GM18858 (cell line): ENCODE data around the gene KRTAP8-1.

Source experiments
- ATAC-seq: cut with Tn5 transposase; IDR thresholded peaks from one replicate; pipeline ENCODE4 v1.9.1; 2021; ENCODE audit not compliant: unreplicated experiment

The KRTAP8-1 gene

DNA sequence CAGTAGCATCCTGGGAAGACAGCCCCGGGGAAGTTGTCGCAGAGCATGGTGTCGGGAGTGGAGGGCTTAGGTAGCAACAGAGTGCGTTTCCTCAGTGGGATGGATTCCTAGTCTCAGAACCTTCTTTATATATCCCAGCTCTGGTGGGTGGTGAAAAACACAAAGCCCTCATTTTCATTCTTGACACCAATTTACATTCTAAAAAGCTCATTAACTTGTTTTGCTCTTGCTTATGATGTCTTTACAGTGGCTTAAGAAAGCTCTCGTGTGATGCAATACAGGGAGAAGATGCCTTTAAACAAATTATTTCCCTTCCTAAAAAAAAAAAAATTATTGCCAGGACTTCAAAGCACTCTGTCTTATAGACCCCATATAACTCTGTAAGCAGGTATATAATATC is at the start of gene KRTAP8-1:
KRTAP8-1 (minus strand) TSS at position 101 of the 400 bp plus-strand sequence; CDS start at position 47, 54 bp downstream.
- no peak for ATAC-seq

DNA sequence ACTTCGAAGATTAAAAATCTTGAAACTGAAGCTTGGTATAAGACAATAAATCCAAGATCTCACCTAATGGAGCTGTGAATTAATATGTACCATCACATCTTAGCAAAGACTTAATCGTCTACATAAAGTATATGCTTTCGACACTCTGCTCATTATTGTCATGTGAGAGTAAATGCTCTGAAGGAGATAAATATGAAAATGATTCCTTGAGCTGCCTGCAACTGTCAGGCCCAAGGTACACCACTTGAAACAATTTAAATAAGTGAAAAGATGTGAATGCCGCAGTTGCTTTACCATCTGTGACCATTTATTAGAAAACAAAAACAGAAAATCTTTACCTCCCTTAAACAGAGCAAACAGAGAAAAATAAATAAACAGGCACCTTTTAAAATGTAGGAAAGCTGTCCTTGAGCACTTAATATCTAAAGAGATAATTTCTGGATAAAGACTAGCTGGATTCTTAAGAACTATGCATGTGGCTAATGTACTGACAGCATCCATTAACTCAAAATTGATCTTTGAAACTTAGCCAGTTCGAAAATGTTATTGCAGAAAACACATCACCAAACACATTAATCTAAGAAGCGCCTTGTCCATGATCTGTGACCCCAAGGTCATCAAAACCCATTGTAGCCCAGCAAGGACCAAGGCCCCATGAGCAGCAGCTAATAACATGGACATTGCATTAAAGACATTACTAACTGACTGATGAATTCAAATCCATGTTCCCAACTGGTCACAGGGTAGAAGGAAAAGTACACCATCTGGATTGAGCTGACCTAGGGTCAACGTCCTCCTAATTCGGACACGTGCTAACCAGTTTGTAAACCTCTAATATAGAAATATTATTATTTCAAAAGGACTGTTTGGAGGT is 34.8 kb upstream of the KRTAP8-1 start:
- no peak for ATAC-seq

- ATAC-seq: no peak
Observed at GRCh38 chr21:30842990-30843389, 29.9 kb upstream of the KRTAP8-1 start.

- no peak for ATAC-seq
Observed at GRCh38 chr21:30839304-30839703, 26.2 kb upstream of the KRTAP8-1 start.

GRCh38 chr21:30838536-30838935 is 25.5 kb upstream of the KRTAP8-1 start:
- ATAC-seq: no peak

DNA sequence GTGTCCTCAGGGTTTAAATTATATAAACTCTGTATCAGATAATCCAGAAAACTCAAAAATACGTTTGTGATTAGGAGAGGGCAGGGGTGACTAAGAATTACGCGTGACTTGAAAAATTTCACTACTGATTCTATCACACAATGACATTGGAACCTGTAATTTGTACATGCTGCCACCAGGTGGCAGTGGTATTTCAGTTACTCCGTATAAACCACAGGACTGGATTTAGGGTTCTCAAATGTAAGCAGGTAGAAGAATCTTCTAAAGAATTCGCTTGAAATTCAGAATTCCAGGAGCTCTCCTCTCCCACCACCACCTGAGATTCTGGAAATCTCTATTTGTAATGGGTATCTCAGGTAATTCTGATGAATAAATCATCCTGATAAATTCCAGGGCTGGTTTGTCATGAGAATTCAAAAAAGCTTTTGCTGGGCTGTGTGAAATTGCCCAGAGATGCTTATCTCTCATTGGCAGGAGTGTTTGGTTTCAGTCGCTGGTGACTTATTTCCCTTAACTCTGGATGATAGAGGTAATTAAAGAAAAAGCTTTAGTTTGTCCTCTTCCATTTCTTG is 18.2 kb upstream of the KRTAP8-1 start:
- ATAC-seq: no peak

DNA sequence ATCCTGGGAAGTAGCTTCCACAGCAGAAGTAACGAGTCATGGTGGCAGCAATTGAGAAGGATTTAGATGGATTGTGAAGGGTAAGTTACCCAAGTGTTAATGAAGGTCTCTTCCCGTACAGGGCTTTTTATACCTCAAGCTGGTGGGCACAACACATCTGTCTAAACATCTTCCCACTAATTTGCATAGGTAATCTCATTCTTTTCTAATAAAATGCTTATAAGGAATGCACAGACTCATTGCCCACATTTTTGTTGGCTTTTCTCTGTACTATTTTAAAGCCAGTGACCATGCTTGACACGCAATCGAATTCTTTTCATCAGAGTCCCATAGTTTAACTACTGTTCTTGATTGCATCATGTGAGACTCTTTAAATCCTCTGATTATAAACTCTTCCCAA is 16.6 kb upstream of the KRTAP8-1 start, which contains the start of gene KRTAP7-1:
KRTAP7-1 (minus strand) TSS at position 101 of the 400 bp plus-strand sequence; CDS start at position 40, 61 bp downstream.
- no peak for ATAC-seq

GRCh38 chr21:30818837-30819610 is 6.0 kb upstream of the KRTAP8-1 start:
- no peak for ATAC-seq

GRCh38 chr21:30800605-30801004 is 12.5 kb downstream of the KRTAP8-1 start:
- ATAC-seq: no peak

GRCh38 chr21:30793581-30794314 is 19.3 kb downstream of the KRTAP8-1 start:
- ATAC-seq: no peak

DNA sequence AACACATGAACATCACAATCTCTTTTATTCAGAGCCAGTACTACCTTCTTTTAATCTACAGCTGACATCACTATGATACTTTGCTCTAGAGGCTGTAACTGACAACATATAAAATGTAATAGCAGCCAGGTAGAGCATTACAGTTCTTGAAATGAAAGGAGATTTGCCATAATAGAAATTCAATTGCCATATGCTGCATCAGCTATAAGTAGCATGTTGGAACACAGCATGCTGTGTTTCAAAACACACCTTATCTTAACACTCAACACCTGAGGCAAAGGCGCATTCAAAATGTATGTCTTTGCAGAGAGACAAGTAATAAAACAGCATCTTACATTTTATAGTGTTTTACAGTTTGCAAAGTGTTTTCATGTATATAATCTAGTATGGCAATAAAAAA is 33.8 kb downstream of the KRTAP8-1 start:
- ATAC-seq: no peak

DNA sequence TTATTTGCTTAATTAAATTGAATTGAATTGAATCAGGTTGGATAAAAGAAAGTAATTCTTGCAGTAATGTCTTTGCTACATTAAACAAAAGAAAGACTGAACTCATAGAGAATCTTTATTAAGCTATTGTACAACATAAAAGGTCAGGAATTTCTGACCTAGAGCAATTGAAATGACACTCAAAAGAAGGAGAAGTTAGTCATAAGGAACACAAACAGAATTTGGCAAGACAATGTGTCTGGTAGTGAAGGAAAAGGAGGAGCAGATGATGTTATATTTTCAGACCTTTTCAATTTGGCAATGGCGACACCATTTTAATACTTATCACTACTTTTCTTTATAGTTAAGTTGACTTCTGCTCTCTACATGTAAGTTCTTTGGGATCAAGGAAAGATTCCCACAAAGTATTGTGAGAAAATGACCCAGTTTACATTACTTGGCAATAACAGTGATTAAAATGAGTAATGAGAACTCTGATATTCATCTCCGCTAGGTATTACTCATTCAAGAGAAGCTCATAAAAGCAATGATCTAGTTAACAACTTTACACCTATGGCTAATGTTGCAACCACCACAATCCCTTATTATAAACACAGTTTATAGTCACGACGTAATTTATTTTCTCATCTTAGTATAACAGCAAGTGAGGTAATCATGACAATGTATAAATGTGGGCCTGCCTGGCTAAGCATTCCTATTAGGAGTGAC is 43.2 kb downstream of the KRTAP8-1 start:
- ATAC-seq: no peak
